HL-60 (cell line): ENCODE data around the gene CBR4.

ENCODE experiments used
- DNase-seq, 2 experiments: peaks; one replicate each; pipeline ENCODE4 v3.0.0-alpha.2; 2010 to 2020; ENCODE audit warnings: low read depth in 1 of 2, low spot score in 1 of 2
- H3K27ac ChIP-seq: fragments of 250-450 bp; sonication (Bioruptor Pico); replicated peaks from 2 replicates; pipeline ENCODE4 v1.5.1; 2020; ENCODE audit warnings: mild to moderate bottlenecking, moderate library complexity
- H3K27me3 ChIP-seq: fragments of 250-450 bp; sonication (Bioruptor Pico); 2 replicates; pipeline ENCODE4 v1.5.1; 2021; ENCODE audit warnings: mild to moderate bottlenecking, moderate library complexity; ENCODE audit not compliant: insufficient read depth, poor library complexity, severe bottlenecking
- H3K4me3 ChIP-seq: replicated peaks from 2 replicates; pipeline ENCODE4 v1.5.1; 2011; ENCODE audit warnings: mild to moderate bottlenecking, control low read depth, low read length; ENCODE audit not compliant: insufficient read depth
- GABPA ChIP-seq: IDR thresholded peaks from 2 replicates; pipeline ENCODE4 v1.6.1; 2012; ENCODE audit warnings: low read depth
- POLR2AphosphoS5 ChIP-seq: IDR thresholded peaks from 2 replicates; pipeline ENCODE4 v1.6.1; 2012; ENCODE audit warnings: low read depth
- SPI1 ChIP-seq: IDR thresholded peaks from 2 replicates; pipeline ENCODE4 v1.6.1; 2012; ENCODE audit warnings: low read depth, mild to moderate bottlenecking, borderline replicate concordance
- TF ChIP-seq, protein P1 (sequence below): IDR thresholded peaks from 2 replicates; pipeline ENCODE4 v1.6.1; 2012; ENCODE audit warnings: low read depth; ENCODE audit not compliant: insufficient replicate concordance
- TF ChIP-seq, protein P2 (sequence below): IDR thresholded peaks from one replicate; pipeline ENCODE4 v1.5.1; 2011; ENCODE audit warnings: low read length, control low read depth, inconsistent platforms; ENCODE audit not compliant: insufficient read depth

CBR4 gene

DNA sequence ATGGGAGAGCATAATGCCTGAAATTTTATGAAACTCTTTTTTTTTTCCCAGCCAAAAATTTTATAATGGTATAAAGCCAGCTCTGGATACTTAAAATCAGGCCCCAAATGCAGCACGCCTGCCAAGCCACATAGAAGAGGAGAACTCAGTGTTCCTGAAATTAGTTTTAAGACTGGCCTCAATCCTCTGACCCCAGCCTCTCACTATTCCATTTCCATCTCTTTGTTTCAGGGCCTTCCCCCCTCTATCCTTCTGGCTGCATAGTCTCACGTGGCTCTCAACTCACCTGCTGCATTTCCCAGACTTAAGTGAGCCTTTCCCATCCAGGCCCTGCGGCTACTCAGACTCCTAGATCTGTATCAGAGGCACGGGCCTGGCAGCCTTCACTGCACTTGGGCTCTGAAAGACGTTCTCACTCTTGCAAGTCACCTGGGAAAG lies 5.2 kb upstream of the CBR4 start:
- TF ChIP-seq, protein P1, sequence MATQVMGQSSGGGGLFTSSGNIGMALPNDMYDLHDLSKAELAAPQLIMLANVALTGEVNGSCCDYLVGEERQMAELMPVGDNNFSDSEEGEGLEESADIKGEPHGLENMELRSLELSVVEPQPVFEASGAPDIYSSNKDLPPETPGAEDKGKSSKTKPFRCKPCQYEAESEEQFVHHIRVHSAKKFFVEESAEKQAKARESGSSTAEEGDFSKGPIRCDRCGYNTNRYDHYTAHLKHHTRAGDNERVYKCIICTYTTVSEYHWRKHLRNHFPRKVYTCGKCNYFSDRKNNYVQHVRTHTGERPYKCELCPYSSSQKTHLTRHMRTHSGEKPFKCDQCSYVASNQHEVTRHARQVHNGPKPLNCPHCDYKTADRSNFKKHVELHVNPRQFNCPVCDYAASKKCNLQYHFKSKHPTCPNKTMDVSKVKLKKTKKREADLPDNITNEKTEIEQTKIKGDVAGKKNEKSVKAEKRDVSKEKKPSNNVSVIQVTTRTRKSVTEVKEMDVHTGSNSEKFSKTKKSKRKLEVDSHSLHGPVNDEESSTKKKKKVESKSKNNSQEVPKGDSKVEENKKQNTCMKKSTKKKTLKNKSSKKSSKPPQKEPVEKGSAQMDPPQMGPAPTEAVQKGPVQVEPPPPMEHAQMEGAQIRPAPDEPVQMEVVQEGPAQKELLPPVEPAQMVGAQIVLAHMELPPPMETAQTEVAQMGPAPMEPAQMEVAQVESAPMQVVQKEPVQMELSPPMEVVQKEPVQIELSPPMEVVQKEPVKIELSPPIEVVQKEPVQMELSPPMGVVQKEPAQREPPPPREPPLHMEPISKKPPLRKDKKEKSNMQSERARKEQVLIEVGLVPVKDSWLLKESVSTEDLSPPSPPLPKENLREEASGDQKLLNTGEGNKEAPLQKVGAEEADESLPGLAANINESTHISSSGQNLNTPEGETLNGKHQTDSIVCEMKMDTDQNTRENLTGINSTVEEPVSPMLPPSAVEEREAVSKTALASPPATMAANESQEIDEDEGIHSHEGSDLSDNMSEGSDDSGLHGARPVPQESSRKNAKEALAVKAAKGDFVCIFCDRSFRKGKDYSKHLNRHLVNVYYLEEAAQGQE, result no peak
- TF ChIP-seq POLR2AphosphoS5, result no peak
- no peak for TF ChIP-seq SPI1
- TF ChIP-seq GABPA, result no peak
- TF ChIP-seq, protein P2, sequence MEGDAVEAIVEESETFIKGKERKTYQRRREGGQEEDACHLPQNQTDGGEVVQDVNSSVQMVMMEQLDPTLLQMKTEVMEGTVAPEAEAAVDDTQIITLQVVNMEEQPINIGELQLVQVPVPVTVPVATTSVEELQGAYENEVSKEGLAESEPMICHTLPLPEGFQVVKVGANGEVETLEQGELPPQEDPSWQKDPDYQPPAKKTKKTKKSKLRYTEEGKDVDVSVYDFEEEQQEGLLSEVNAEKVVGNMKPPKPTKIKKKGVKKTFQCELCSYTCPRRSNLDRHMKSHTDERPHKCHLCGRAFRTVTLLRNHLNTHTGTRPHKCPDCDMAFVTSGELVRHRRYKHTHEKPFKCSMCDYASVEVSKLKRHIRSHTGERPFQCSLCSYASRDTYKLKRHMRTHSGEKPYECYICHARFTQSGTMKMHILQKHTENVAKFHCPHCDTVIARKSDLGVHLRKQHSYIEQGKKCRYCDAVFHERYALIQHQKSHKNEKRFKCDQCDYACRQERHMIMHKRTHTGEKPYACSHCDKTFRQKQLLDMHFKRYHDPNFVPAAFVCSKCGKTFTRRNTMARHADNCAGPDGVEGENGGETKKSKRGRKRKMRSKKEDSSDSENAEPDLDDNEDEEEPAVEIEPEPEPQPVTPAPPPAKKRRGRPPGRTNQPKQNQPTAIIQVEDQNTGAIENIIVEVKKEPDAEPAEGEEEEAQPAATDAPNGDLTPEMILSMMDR, result no peak
- no peak for DNase-seq
- no peak overlapping the region for H3K27ac ChIP-seq
- H3K4me3 ChIP-seq, result no peak overlapping the region
- no peaks in the 10 kb centered on the region for H3K27me3 ChIP-seq

DNA sequence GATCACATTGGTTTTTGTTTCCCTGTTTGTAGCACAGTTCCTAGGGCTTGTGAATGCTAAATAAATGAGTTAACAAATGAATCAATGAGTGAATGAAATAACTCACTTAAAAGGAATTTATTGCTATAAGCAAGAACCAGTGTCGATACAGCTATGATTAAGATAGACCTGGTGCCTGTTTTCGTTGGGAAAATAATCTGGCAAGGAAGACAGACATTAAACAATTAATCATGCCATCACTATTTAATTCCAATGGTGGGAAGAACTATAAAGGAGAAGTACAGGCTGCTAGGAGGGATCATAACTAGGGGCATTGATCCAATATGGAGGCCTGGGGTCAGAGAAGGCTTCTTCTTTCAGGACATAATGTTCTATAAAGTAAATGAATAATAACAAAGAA lies 4.5 kb upstream of the CBR4 start:
- no peak overlapping the region for H3K27ac ChIP-seq
- no peak for DNase-seq
- H3K27me3 ChIP-seq, result no peaks in the 10 kb centered on the region
- H3K4me3 ChIP-seq, result no peak overlapping the region
- TF ChIP-seq, protein P1, result no peak
- no peak for TF ChIP-seq GABPA
- TF ChIP-seq SPI1, result no peak
- no peak for TF ChIP-seq POLR2AphosphoS5
- TF ChIP-seq, protein P2, result no peak

DNA sequence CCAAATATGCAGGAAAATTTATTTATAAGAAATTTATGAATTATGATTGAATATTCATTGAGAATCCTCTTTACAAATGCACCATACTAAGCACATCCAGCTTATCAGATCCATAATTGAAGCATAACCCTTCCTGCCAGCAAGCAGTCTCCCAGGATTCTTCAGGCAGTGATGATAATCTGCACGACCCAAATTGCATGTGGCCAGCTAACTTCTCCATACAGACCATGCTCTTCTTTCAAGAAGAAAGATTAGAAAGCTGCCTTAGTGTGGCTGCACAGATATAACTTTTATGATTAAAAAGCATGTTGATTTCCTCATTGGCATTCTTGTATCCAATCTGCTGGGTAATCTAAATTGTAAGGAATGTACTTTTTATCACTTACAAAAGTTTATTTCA lies 3.3 kb upstream of the CBR4 start:
- TF ChIP-seq, protein P2, result no peak
- TF ChIP-seq POLR2AphosphoS5 (no peak), GABPA (no peak), SPI1 (no peak)
- TF ChIP-seq, protein P1, result no peak

More for the DNA sequence above, 3.3 kb upstream of the CBR4 start:
- DNase-seq, result no peak
- H3K27me3 ChIP-seq, result no peaks in the 10 kb centered on the region
- no peak overlapping the region for H3K27ac ChIP-seq
- no peak overlapping the region for H3K4me3 ChIP-seq
